ENCODE measurements around the gene SRGAP3. TPM values are rescaled to one million over a fixed set of nuclear protein-coding genes. Genes with fewer than 3 reads are reported as not detected.

The SRGAP3 gene
- total and polyA plus RNA-seq, 4 donors: 1.2 to 32.8 (median 7.3) TPM

DNA sequence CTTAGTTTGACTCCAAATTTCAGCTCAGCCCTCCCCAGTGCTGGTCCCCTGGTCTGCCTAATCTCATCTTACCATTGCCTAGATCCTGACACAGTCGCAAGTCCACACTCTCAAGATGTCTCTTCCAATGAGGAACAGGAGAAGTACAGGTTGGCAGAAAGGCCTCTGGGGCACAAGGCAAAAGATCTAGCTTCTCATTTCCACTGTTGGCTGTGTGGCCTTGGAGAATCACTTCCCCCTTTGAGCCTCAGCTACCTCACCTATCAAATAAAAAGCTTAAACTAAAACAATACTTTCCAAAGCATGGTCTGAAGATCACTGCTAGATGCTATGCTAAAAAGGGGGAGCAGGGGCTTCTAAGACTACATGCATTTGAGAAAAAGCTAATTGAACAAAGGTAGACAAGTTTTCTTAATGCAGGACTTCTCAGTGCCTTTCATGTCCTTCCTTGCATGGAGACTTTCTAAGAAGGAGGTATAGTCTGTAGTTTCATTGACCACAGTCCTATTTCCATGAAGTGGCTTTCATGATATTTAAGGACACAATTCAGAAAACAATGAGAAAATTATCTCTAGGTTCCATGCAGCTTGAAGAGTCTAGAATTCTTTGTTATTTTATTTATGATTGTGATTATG is 168.1 kb downstream of the SRGAP3 start:
- Histone ChIP-seq H3K9me3 (ENCODE audit: control insufficient read depth in 4 of 4, insufficient read depth in 3 of 4, low read length in 3 of 4) (peaks cover 0 to 4% (median 0%) of the 10 kb centered on the region in 4 donors), H3K9ac (ENCODE audit: insufficient read depth in 1 of 2, low read length in 2 of 2) (no peak overlapping the region), H3K4me1 (ENCODE audit: control insufficient read depth in 5 of 5, insufficient read depth in 5 of 5, low read length in 5 of 5) (no peaks in the 10 kb centered on the region), H3K4me3 (no peak overlapping the region), H3K27me3 (ENCODE audit: control insufficient read depth in 3 of 3, insufficient read depth in 3 of 3, low read length in 2 of 3) (no peaks in the 10 kb centered on the region), H3K36me3 (ENCODE audit: control insufficient read depth in 4 of 4, insufficient read depth in 4 of 4, low read length in 4 of 4) (no peaks in the 10 kb centered on the region), H3K27ac (ENCODE audit: low read depth in 1 of 2, low read length in 1 of 2) (no peak overlapping the region)
- WGBS, 2 donors: 85 to 92% methylated on average over 1 of the region's 1 CpG
- DNase-seq (no peak), ATAC-seq (ENCODE audit: insufficient read depth, low FRiP score) (no peak)
- TF ChIP-seq, protein P1, sequence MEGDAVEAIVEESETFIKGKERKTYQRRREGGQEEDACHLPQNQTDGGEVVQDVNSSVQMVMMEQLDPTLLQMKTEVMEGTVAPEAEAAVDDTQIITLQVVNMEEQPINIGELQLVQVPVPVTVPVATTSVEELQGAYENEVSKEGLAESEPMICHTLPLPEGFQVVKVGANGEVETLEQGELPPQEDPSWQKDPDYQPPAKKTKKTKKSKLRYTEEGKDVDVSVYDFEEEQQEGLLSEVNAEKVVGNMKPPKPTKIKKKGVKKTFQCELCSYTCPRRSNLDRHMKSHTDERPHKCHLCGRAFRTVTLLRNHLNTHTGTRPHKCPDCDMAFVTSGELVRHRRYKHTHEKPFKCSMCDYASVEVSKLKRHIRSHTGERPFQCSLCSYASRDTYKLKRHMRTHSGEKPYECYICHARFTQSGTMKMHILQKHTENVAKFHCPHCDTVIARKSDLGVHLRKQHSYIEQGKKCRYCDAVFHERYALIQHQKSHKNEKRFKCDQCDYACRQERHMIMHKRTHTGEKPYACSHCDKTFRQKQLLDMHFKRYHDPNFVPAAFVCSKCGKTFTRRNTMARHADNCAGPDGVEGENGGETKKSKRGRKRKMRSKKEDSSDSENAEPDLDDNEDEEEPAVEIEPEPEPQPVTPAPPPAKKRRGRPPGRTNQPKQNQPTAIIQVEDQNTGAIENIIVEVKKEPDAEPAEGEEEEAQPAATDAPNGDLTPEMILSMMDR (IDR thresholded peaks at IDR 0.05; ENCODE audit: control extremely low read depth, extremely low read depth): no peak

DNA sequence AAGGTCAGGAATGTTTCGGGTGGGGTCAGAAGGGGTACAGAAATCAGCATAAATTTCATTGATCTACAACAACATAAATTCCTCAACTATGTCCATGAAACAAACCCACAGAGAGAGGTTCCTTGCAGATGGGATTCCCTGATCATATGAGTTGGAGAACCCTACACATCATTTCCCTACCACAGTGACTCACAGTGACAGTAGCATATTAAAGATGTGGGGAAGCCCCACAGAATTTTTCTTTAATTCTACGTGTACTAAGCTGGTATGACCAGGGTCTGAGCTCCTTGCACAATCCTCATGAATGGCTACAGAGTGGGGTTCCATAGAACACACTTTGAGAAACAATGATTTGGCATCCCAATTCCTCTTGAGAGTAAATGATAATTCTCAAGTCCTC is 169.3 kb downstream of the SRGAP3 start:
- no peak for DNase-seq
- ATAC-seq (ENCODE audit: insufficient read depth, low FRiP score): no peak
- no peaks in the 10 kb centered on the region for H3K27me3 ChIP-seq (ENCODE audit: control insufficient read depth in 3 of 3, insufficient read depth in 3 of 3, low read length in 2 of 3)
- no peak overlapping the region for H3K4me3 ChIP-seq
- H3K9me3 ChIP-seq (ENCODE audit: control insufficient read depth in 4 of 4, insufficient read depth in 3 of 4, low read length in 3 of 4): peaks cover 0 to 4% (median 0%) of the 10 kb centered on the region in 4 donors
- TF ChIP-seq, protein P1 (IDR thresholded peaks at IDR 0.05; ENCODE audit: control extremely low read depth, extremely low read depth): no peak
- 83 to 87% methylated on average over 2 of the region's 2 CpGs for WGBS, 2 donors
- H3K36me3 ChIP-seq (ENCODE audit: control insufficient read depth in 4 of 4, insufficient read depth in 4 of 4, low read length in 4 of 4): no peaks in the 10 kb centered on the region
- H3K4me1 ChIP-seq (ENCODE audit: control insufficient read depth in 5 of 5, insufficient read depth in 5 of 5, low read length in 5 of 5): no peaks in the 10 kb centered on the region
- no peak overlapping the region for H3K27ac ChIP-seq (ENCODE audit: low read depth in 1 of 2, low read length in 1 of 2)
- no peak overlapping the region for H3K9ac ChIP-seq (ENCODE audit: insufficient read depth in 1 of 2, low read length in 2 of 2)

DNA sequence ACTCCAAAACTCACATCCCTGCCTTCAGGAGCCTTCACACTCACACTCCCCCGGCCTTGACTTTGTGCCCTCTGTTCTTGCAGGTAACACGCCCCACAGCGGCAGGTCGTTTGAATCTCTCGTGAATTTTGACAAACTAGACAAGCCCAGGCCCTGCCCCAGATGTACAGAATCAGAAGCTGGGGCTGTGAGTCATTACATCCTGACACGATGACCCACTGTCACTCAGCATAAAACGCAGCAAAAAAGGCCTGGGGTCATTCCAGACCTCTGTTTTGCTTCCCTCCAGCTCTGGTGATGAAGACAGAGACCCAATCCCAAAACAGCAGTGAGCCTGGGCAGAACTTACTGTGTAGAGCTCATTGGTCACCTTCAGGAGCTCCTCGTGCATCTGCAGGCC is 169.8 kb downstream of the SRGAP3 start:
- no peak overlapping the region for H3K27ac ChIP-seq (ENCODE audit: low read depth in 1 of 2, low read length in 1 of 2)
- TF ChIP-seq, protein P1 (IDR thresholded peaks at IDR 0.05; ENCODE audit: control extremely low read depth, extremely low read depth): no peak
- H3K9me3 ChIP-seq (ENCODE audit: control insufficient read depth in 4 of 4, insufficient read depth in 3 of 4, low read length in 3 of 4): peaks cover 0 to 4% (median 0%) of the 10 kb centered on the region in 4 donors
- H3K9ac ChIP-seq (ENCODE audit: insufficient read depth in 1 of 2, low read length in 2 of 2): no peak overlapping the region
- no peaks in the 10 kb centered on the region for H3K4me1 ChIP-seq (ENCODE audit: control insufficient read depth in 5 of 5, insufficient read depth in 5 of 5, low read length in 5 of 5)
- DNase-seq (no peak), ATAC-seq (ENCODE audit: insufficient read depth, low FRiP score) (no peak)
- WGBS, 2 donors: 87 to 88% methylated on average over 8 of the region's 8 CpGs
- H3K27me3 ChIP-seq (ENCODE audit: control insufficient read depth in 3 of 3, insufficient read depth in 3 of 3, low read length in 2 of 3): no peaks in the 10 kb centered on the region
- H3K36me3 ChIP-seq (ENCODE audit: control insufficient read depth in 4 of 4, insufficient read depth in 4 of 4, low read length in 4 of 4): no peaks in the 10 kb centered on the region
- no peak overlapping the region for H3K4me3 ChIP-seq

All from lung (tissue), 12 donors.